Measurements from ENCODE around the gene SERPINF2.

DNA sequence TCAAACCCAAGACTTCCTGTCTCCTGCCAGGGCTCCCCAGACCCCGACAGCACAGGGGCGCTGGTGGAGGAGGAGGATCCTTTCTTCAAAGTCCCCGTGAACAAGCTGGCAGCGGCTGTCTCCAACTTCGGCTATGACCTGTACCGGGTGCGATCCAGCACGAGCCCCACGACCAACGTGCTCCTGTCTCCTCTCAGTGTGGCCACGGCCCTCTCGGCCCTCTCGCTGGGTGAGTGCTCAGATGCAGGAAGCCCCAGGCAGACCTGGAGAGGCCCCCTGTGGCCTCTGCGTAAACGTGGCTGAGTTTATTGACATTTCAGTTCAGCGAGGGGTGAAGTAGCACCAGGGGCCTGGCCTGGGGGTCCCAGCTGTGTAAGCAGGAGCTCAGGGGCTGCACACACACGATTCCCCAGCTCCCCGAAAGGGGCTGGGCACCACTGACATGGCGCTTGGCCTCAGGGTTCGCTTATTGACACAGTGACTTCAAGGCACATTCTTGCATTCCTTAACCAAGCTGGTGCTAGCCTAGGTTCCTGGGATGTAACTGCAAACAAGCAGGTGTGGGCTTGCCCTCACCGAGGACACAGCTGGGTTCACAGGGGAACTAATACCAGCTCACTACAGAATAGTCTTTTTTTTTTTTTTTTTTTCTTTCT lies 27.3 kb downstream of the SERPINF2 start:
- TF ChIP-seq, protein P1, sequence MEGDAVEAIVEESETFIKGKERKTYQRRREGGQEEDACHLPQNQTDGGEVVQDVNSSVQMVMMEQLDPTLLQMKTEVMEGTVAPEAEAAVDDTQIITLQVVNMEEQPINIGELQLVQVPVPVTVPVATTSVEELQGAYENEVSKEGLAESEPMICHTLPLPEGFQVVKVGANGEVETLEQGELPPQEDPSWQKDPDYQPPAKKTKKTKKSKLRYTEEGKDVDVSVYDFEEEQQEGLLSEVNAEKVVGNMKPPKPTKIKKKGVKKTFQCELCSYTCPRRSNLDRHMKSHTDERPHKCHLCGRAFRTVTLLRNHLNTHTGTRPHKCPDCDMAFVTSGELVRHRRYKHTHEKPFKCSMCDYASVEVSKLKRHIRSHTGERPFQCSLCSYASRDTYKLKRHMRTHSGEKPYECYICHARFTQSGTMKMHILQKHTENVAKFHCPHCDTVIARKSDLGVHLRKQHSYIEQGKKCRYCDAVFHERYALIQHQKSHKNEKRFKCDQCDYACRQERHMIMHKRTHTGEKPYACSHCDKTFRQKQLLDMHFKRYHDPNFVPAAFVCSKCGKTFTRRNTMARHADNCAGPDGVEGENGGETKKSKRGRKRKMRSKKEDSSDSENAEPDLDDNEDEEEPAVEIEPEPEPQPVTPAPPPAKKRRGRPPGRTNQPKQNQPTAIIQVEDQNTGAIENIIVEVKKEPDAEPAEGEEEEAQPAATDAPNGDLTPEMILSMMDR (optimal IDR thresholded peaks at IDR 0.05 in 1 of 3, IDR thresholded peaks at IDR 0.05 in 1 of 3, conservative IDR thresholded peaks at IDR 0.05 in 1 of 3; ENCODE audit: extremely low read depth in 1 of 3, insufficient read depth in 2 of 3, low read length in 3 of 3), result no peak
- TF ChIP-seq EZH2 (IDR thresholded peaks at IDR 0.05; ENCODE audit: low read length), result no peak
